Activated T-helper 2 cell treated with anti-CD3 and anti-CD28 coated beads, Interferon-gamma antibody, Interleukin-2, Interleukin-4, amounts not matched to agents 10 μg/mL and 5 μg/mL and 100 μg/mL, durations not matched to agents 14 hours and 24 hours and 36 hours (primary cell): ENCODE data around the gene SPOCK3. TPM values are rescaled to one million over a fixed set of nuclear protein-coding genes. Genes with fewer than 3 reads are reported as not detected.

Experiments
- DNase-seq: peaks from one replicate; pipeline ENCODE4 v3.0.0; 2021; ENCODE audit warnings: low spot score
- H3K27ac Mint-ChIP-seq: one replicate; pipeline ENCODE4 v1.8.0; 2021; ENCODE audit warnings: mixed read lengths
- H3K27me3 Mint-ChIP-seq: one replicate; pipeline ENCODE4 v1.8.0; 2021; ENCODE audit warnings: low read depth, mixed read lengths
- H3K36me3 Mint-ChIP-seq: one replicate; pipeline ENCODE4 v1.8.0; 2021; ENCODE audit warnings: low read depth, mixed read lengths
- H3K4me1 Mint-ChIP-seq: one replicate; pipeline ENCODE4 v1.8.0; 2021; ENCODE audit warnings: low read depth, mixed read lengths
- H3K4me3 Mint-ChIP-seq: one replicate; pipeline ENCODE4 v1.8.0; 2021; ENCODE audit warnings: low read depth, mild to moderate bottlenecking, moderate library complexity, mixed read lengths
- H3K9me3 Mint-ChIP-seq: one replicate; pipeline ENCODE4 v1.8.0; 2021; ENCODE audit warnings: mixed read lengths
- intact Hi-C: fragments of 100-400 bp; cut with micrococcal nuclease; formaldehyde crosslinking; loops from one replicate; pipeline ENCODE4 v1.15.1; 2023
- total RNA-seq: library from RNA; stranded (reverse); gene quantifications from 2 replicates; pipeline ENCODE4 v1.2.3, GENCODE V29; 2022

SPOCK3 gene
- total RNA-seq, 1 donor from 2014 or later, result not detected

DNA sequence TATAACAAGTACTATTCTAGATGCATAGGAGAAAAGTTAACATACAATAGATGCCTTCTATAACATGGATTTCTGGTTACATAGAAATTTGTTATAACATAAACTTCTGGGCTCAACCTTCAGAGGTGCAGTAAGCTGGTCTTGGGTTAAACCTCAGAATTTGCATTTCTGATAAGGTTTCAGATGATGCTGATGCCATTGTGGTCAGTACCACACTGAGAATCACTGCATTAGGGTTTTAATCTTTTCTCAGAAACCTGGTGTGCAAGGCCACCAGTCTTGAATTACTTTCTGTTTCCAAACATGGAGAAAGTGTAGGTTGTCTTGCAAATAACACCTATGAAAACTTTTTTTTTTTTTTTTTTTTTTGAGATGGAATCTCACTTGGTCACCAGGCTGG, 146.2 kb downstream of the SPOCK3 start:
- H3K36me3 Mint-ChIP-seq, result no peaks in the 10 kb centered on the region
- no peak for DNase-seq
- no peaks in the 10 kb centered on the region for H3K4me1 Mint-ChIP-seq
- no peak overlapping the region for H3K27ac Mint-ChIP-seq
- intact Hi-C loops, result no loop called here
- H3K4me3 Mint-ChIP-seq, result no peak overlapping the region
- H3K27me3 Mint-ChIP-seq, result no peaks in the 10 kb centered on the region
- peaks cover 3% of the 10 kb centered on the region for H3K9me3 Mint-ChIP-seq

DNA sequence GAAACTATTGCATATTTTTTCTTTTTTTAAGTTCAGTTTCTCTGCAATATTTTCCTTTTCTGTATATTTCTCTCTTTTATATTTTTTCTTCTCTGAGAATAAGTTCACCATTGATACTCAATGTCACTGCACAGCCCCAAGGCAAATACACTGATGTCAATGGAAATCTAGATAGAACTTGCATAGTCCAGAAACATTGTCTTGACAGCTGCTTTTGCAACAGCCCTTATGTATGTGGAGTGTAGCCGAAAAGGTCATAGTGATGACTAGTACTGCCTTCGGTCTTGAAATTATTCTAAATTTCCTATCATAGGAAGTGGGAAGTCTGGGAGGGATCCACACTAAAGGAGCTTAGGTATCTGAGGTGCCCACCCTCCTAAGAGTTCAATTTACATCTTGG, 150.0 kb downstream of the SPOCK3 start:
- Mint-ChIP-seq H3K27ac (no peak overlapping the region), H3K36me3 (no peaks in the 10 kb centered on the region), H3K4me1 (no peaks in the 10 kb centered on the region), H3K27me3 (no peaks in the 10 kb centered on the region), H3K9me3 (no peaks in the 10 kb centered on the region), H3K4me3 (no peak overlapping the region)
- intact Hi-C loops, result no loop called here
- DNase-seq, result no peak

DNA sequence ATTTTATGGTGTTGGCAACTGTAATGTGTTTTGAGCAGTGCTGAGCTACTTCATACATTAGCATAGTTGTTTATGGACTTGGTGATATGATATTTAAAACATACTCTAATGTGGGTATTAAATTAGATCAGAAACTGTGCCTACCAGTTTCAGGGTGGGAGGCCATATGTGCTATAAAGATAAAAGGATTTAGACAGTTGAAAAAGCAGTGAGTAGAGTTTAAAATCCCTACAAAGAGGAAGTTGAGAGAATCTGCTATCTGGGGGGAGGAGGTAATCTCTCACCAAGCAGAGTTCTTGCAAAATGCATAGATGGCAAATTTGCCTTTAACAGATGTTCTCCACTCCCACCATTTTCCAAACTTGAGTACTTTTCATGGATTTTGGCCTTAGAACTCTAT, 154.5 kb downstream of the SPOCK3 start:
- Mint-ChIP-seq H3K27me3 (no peaks in the 10 kb centered on the region), H3K36me3 (no peaks in the 10 kb centered on the region), H3K27ac (no peak overlapping the region), H3K4me3 (no peak overlapping the region), H3K4me1 (no peaks in the 10 kb centered on the region), H3K9me3 (no peaks in the 10 kb centered on the region)
- intact Hi-C loops, result no loop called here
- no peak for DNase-seq

DNA sequence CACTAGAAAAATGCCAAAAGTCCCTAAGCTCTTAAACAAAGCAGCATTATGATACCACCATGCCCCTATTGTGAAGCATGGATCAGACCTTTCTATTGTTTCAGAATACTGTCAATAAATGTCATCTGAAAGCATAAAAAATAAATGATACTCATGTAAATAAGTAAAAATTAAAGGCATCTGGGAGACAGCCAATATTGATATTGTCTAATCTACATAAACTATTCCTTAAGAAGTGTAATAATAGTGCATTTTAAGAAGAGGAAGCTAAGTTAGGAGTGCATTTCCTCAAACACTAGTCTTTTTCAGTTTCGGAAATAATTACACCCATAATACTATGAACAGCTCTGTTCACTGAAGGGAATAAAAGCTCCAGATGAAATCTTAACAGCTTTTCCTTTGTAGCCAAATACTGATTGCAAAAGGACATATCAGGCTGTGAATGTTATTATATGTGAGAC, 181.6 kb downstream of the SPOCK3 start:
- Mint-ChIP-seq H3K4me1 (no peaks in the 10 kb centered on the region), H3K4me3 (no peak overlapping the region), H3K36me3 (no peaks in the 10 kb centered on the region), H3K27me3 (no peaks in the 10 kb centered on the region), H3K9me3 (no peaks in the 10 kb centered on the region), H3K27ac (no peak overlapping the region)
- intact Hi-C loops, result no loop called here
- DNase-seq, result no peak

DNA sequence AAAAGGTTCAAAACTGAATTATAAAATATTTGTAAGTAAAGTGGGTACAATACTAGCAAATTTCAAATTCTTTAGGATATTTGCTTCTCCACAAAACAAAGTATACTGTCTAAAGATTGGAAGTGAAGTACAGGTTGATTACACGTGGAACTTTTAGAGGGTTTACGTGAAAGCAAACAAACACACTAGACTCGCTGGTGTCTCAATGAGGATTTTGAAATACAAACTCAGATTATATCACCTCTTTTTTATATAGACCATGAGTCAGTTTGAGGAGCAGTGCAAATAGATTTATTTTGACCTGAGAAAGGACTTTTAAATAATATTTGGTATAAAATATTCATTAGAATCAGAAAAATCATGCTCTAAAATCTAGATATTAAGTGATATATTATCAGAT, 185.0 kb downstream of the SPOCK3 start:
- no peak for DNase-seq
- Mint-ChIP-seq H3K4me3 (no peak overlapping the region), H3K4me1 (no peaks in the 10 kb centered on the region), H3K27ac (no peak overlapping the region), H3K9me3 (no peaks in the 10 kb centered on the region), H3K36me3 (no peaks in the 10 kb centered on the region), H3K27me3 (no peaks in the 10 kb centered on the region)
- intact Hi-C loops, result no loop called here

DNA sequence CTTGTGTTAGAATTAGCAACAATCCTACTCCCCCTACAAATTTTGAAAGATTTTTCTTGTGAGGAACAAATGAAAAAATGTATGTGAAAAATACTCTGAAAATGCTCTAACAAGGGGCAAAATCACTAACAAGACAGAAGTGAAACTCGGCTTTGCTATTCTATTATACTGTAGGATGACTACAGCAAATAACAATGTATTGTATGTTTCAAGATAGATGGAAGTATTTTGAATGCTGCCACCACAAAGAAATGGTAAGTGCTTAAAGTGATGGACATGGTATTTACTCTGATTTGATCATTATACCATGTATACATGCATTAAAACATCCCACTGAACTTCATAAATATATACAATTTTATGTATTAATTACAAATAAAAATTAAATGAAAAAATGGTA, 192.8 kb downstream of the SPOCK3 start:
- Mint-ChIP-seq H3K27me3 (no peaks in the 10 kb centered on the region), H3K36me3 (no peaks in the 10 kb centered on the region), H3K9me3 (no peaks in the 10 kb centered on the region), H3K27ac (no peak overlapping the region), H3K4me3 (no peak overlapping the region), H3K4me1 (no peaks in the 10 kb centered on the region)
- no peak for DNase-seq
- intact Hi-C loops, result no loop called here

DNA sequence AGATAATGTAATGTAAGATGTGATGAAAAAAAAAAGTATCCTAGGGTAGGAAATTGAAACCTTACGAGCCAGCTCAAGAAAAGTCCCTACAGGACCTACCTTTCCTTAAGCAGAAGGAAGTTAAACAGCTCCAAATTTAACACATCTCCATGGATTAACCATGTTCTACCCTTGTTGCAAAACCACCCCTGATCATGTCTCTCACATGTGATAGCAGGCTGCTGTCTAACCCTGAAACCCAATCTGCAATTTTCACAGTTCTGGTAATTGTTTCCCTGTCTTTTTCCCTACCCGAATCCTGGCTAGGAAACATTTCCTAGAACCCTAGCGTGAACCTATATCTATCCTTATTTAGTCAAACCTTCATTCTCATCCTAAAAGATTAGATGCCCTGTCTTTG, 198.9 kb downstream of the SPOCK3 start:
- Mint-ChIP-seq H3K36me3 (no peaks in the 10 kb centered on the region), H3K27ac (no peak overlapping the region), H3K27me3 (no peaks in the 10 kb centered on the region), H3K9me3 (no peaks in the 10 kb centered on the region), H3K4me1 (no peaks in the 10 kb centered on the region), H3K4me3 (no peak overlapping the region)
- no peak for DNase-seq
- intact Hi-C loops, result no loop called here

DNA sequence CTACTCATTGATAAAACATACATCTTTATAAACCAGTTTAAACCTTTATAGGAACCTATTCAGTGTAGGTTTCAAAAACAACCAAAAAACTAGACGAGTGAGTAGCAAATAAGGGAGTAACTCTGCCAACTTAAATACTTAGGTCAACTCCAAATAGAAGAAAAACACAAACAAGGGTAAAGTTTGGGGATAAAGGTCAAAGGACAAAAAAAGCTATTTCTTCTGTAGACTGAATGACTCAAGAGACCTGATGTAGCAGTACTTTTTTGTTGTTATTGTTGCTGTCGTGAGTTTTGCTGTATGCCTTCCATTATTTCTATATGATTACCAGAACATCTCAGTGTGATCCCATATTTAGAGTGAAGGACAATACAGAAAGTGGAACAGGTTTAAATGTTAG, 199.3 kb downstream of the SPOCK3 start:
- intact Hi-C loops, result no loop called here
- no peaks in the 10 kb centered on the region for H3K36me3 Mint-ChIP-seq
- no peaks in the 10 kb centered on the region for H3K4me1 Mint-ChIP-seq
- H3K4me3 Mint-ChIP-seq, result no peak overlapping the region
- no peaks in the 10 kb centered on the region for H3K27me3 Mint-ChIP-seq
- DNase-seq, result no peak
- H3K27ac Mint-ChIP-seq, result no peak overlapping the region
- H3K9me3 Mint-ChIP-seq, result no peaks in the 10 kb centered on the region

DNA sequence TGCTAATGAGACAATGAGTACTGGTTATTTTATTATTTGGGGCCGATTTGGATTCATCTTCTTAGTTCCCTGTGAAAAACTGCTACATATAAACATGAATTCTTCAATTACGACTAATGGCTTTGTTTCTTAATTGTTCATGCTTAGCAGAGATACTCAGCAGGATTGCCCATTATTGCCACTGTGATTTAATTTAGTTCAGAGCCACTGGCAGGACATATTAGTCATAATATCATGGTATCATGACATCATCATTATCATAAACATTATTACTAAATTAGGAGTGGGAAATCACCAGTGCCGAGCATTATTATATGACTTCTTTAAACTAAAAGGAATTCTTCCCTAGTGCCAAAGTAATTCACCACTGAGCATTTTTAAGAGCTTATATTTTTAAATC, 201.4 kb downstream of the SPOCK3 start:
- Mint-ChIP-seq H3K27ac (no peak overlapping the region), H3K9me3 (no peaks in the 10 kb centered on the region), H3K36me3 (no peaks in the 10 kb centered on the region), H3K4me3 (no peak overlapping the region), H3K27me3 (no peaks in the 10 kb centered on the region), H3K4me1 (no peaks in the 10 kb centered on the region)
- intact Hi-C loops, result no loop called here
- no peak for DNase-seq

DNA sequence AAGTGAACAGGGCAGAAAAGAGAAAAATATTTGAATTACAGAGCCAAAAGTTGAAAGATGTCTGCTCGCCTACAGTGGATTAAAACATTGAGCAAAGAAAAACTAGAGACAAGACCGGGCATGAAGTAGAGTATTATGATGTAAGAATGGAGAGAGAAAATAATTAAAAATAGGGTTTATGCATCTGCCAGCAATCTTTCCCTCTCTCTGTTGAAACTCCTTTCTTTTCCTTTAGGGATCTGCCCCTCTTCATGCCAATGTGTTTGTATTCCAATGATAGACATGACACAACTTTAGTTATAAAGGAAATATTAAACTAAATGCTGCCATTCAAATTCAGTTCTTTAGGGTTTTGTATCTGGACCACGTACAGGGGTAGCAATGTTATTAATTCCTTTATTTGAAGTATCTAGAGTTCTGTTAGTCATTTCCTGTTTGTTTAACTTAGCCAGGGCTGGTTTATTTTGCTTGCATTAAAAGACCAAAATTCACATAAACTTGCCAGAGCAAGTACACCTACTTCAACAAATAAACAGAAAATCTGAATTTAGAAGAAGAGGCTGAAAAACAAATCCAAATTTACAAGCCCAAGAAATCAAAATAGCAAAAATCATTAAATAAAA, 202.6 kb downstream of the SPOCK3 start:
- Mint-ChIP-seq H3K27me3 (no peaks in the 10 kb centered on the region), H3K36me3 (no peaks in the 10 kb centered on the region), H3K4me3 (no peak overlapping the region), H3K27ac (no peak overlapping the region), H3K4me1 (no peaks in the 10 kb centered on the region), H3K9me3 (no peaks in the 10 kb centered on the region)
- DNase-seq, result no peak
- intact Hi-C loops, result no loop called here

DNA sequence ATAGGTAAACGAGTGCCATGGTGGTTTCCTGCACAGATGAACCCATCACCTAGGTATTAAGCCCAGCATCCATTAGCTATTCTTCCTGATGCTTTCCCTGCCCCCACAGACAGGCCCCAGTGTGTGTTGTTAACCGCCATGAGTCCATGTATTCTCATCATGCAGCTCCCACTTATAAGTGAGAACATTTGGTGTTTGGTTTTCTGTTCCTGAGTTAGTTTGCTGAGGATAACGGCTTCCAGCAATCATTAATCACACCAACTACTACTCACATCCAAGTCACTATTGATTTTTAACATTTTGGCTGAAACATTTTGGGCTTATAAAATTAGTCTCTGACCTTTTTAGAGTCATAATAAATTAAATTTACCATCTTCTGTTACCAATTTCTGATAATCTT, 205.3 kb downstream of the SPOCK3 start:
- intact Hi-C loops, result no loop called here
- no peaks in the 10 kb centered on the region for H3K36me3 Mint-ChIP-seq
- no peaks in the 10 kb centered on the region for H3K27me3 Mint-ChIP-seq
- no peaks in the 10 kb centered on the region for H3K9me3 Mint-ChIP-seq
- no peaks in the 10 kb centered on the region for H3K4me1 Mint-ChIP-seq
- H3K4me3 Mint-ChIP-seq, result no peak overlapping the region
- no peak overlapping the region for H3K27ac Mint-ChIP-seq
- DNase-seq, result no peak

DNA sequence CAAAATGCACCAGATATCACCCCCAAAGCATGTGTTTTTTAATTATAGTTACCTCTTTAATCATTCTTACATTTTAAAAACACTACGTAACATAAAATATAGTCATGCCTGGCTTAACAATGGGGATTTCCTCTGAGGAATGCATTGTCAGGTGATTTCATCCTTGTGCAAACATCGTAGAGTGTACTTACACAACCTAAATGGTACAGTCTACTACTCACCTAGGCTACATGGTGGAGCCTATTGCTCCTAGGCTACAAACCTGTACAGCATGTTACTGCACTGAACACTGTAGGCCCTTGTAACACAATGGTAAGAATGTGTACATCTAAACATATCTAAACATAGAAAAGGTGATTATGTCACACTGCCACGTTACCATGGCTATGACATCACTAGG, 208.6 kb downstream of the SPOCK3 start:
- Mint-ChIP-seq H3K36me3 (no peaks in the 10 kb centered on the region), H3K9me3 (no peaks in the 10 kb centered on the region), H3K27ac (no peak overlapping the region)

DNA sequence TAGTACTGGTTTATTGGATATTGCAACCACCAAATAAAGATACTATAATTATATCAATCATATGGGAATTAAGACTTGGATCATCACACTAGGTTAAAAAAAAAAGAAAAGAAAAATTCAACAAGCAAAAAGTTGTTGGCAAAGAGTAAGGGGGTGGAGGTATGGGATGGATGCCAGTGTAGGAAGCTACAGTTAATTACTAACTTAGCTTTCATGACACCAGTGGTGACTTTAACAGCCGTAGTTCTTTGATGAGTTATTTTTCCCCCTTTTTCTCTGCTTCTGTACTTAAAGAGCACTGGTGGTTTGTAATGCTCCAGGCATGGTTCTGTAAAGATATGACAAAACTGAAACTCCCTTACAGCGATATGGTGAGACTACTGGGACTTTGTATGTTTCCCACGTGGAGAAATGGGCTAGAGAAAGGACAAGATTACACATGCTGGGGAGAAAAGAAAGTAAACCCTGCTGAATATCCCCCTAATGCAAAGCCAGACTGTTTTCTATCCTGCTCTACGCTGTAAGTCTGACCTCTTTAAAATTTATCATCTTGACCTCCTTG, 210.8 kb downstream of the SPOCK3 start:
- no peaks in the 10 kb centered on the region for H3K4me1 Mint-ChIP-seq
- H3K4me3 Mint-ChIP-seq, result no peak overlapping the region
- H3K36me3 Mint-ChIP-seq, result no peaks in the 10 kb centered on the region
- H3K27me3 Mint-ChIP-seq, result no peaks in the 10 kb centered on the region
- no peaks in the 10 kb centered on the region for H3K9me3 Mint-ChIP-seq
- no peak overlapping the region for H3K27ac Mint-ChIP-seq
- intact Hi-C loops, result loop anchor here (2.0 kb wide), 1 partner anchor 1131 kb away; no protein-coding TSS in a partner anchor
- no peak for DNase-seq

More for the DNA sequence above, 208.6 kb downstream of the SPOCK3 start:
- intact Hi-C loops, result no loop called here
- Mint-ChIP-seq H3K4me1 (no peaks in the 10 kb centered on the region), H3K27me3 (no peaks in the 10 kb centered on the region), H3K4me3 (no peak overlapping the region)
- DNase-seq, result no peak
